Measurements from ENCODE around the gene ASAP3. TPM values are rescaled to one million over a fixed set of nuclear protein-coding genes. Genes with fewer than 3 reads are reported as not detected.

Gene ASAP3
- total RNA-seq, result 10 to 100 TPM; 33.9 to 47.1 TPM
- long read RNA-seq, full-length matches to known transcripts, result 15 of 67 reads
- long read RNA-seq, partial matches to known transcripts, result 44 of 67 reads
- long read RNA-seq, other reads (novel, unspliced or antisense), result 8 of 67 reads

DNA sequence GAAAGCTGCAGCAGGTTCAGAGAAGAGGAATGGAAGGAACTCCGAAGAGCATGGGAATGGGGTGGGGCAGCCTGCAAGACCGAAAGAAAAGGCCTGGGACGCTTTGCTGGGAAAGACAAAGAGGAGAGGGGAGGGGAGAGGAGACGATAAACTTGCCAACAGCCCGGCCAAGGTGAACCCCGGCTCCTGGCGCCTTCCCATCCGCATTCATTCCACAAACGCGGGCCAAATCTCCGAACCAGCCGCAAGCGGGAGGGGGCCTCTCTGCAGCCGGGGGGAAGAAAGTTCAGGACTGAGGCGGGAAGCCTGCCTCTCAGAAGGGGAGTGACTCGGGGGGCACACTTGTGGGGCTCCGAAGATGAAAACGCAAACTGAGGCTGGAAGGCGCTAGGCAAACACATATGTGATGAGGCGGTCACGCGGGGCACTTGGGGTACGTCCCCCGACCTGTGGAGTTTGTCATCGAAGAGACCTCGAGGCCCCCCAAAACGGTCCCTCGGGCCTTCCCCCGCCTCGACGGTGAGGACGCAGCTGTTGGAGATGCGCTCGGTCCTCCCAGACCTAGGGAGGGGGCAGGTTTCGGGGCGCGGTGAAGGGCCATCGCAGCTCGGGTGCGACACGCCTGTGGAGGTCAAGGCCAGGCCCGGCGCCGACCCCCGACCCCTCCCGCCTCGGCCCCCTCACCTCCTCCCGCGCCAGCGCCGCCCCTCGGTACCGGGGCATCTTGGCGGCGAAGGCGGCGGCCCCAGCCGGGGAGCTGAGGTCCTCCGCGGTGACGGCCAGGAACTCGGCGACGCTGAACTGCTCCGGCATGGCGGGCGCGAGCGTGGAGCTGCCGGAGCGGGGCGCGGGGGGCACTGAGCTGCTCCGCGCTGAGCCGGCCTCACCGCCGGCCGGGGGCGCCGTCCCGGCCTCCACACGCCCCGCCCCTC, at the start of gene ASAP3:
Gene ASAP3 (minus strand): TSS at position 859 of the 932 bp plus-strand sequence. CDS start 46 bp downstream, at position 813.
- intact Hi-C loops (cut with DNase I, micrococcal nuclease), result no loop called here
- ATAC-seq, result peak; percentile 22
- peak; percentile 44 to 50 for DNase-seq

DNA sequence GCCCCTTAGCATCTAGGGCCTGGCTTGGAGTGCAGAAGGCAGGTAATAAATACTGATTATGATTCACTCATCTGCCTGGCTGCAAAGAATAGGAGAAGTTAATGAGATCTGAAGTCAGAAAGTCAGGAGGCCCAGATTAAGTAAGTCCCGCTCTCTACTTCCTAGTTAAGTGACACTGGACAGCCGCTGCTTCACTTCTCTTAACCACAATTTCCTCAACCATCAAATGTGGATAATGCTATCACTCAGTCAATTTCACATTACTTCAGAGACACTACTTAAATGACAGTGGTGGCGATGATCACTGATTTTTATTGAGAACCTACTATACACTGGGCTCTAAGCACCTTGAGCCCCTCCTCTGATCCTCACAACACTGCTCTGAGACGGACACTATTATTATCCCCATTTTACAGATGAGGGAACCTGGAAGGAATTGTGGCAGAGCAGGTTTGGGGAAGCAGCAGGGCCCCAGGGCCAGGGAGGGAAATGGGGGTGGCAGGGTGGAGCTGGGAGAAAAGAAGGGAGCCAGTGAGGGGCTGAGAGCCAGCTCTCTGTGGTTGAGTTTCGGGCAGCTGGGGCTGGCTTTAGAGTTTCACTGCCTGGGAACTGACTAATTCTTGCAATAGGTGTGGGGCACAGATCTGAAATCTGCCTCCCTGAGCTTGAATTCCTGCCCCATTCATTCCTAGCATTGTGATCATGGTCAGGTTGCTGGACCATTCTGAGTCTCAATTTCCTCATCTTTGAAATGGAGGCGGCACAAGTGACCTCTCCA, 49.5 kb upstream of the ASAP3 start:
- DNase-seq (no peak), ATAC-seq (no peak)
- intact Hi-C loops (cut with DNase I, micrococcal nuclease), result no loop called here

DNA sequence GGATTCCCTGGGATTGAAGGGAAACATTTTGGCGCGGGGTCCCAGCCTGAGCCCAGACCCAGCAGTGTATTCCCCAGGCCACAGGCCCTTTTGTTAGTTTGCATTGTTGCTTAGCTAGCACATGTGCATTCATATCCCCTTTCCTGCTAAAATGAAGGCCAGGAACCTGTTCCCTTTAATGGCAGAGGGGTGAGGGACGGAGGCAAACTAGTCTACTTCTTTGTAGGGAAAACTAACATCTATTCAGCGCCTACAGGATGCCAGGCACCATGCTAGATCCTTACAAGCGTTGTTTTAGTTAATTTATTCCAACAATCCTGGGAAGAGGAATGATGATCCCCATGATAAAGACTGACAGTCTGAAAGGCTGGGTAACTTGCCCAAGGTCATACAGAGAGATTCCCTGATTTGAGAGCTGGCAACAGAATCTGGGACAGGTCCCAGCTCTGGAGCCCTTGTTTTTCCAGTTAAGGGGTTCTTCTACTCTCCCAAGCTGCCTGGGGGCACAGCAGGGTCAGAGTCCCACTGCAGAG, 47.6 kb upstream of the ASAP3 start:
- ATAC-seq (no peak), DNase-seq (no peak)
- intact Hi-C loops (cut with DNase I, micrococcal nuclease), result no loop called here

DNA sequence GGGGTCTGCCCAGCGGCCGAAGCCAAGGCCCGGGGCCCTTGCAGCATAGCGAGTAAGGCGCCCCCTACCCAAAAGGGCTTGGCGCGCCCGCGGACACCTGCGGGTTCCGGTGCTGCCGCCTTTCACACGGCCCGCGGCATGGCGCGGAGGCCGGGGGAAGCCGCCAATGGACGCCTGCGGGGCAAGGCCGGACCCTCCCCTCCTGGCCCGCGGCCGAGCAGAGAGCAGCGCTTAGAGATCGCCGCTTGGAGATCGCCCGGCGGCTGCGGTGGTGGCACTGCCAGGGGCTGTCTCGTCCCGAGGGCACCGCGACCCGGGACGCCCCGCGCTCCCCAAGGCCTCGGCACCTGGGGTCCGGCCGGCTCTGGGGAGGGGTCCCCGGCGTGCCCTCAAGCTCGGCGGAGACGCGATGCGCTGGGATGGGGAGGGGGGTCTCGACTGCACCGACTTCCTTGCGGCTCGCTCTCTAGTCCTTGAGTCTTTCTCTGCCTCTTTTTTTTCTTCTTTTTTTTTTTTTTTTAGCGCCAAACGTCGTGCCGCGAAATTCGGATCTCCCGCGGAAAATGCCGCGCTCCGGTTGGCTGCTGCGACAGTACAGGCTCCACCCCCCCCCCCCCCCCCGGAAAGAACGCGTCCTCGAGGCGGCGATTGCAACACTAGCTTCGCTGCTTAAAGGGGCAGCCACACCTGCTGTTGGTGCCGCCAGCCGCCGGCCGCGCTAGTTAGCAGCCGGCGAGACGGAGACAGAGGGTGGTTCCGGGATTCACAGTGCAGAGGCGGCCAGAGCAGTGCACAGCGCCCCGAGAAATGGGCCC, 47.0 kb upstream of the ASAP3 start, which contains the start of gene E2F2:
Gene E2F2 (minus strand): TSS at position 487 of the 815 bp plus-strand sequence. CDS start 440 bp downstream, at position 47.
- ATAC-seq (peak; percentile 53), DNase-seq (peak; percentile 87 to 90)
- intact Hi-C loops (cut with DNase I, micrococcal nuclease), result no loop called here

DNA sequence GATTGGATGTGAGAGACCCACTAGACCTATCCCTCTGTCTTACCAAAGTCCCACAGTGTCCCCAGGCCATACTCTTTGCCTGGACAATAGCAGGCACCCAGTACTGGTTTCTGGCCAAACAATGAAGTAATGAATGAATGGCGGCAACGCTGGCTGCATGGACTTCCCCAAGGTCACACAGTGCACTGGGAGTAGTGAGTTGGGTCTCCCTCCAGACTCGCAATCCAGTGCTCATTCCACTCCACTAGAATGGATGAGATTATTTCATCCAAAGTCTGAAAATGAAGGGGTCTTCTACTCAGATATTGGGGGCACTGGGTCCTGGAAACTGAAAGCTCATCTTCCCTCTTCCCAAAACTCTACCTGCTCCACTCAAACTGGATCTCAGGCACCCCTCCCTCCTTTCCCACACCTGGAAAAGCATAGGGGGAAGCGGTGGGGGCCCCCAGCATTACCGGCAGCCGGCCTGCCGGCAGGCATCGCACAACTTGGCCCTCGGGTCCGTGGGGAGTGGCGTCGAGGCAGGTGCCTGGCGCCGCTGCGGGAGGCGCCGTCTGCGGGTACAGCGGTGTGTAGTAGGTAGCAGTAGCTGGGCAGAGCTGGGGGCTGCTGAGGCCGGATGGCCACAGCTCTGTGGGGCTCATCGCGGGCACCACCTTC, 46.2 kb upstream of the ASAP3 start:
- intact Hi-C loops (cut with DNase I, micrococcal nuclease), result no loop called here
- DNase-seq (peak in 1 of 2 donors; percentile 48), ATAC-seq (peak; percentile 41)

DNA sequence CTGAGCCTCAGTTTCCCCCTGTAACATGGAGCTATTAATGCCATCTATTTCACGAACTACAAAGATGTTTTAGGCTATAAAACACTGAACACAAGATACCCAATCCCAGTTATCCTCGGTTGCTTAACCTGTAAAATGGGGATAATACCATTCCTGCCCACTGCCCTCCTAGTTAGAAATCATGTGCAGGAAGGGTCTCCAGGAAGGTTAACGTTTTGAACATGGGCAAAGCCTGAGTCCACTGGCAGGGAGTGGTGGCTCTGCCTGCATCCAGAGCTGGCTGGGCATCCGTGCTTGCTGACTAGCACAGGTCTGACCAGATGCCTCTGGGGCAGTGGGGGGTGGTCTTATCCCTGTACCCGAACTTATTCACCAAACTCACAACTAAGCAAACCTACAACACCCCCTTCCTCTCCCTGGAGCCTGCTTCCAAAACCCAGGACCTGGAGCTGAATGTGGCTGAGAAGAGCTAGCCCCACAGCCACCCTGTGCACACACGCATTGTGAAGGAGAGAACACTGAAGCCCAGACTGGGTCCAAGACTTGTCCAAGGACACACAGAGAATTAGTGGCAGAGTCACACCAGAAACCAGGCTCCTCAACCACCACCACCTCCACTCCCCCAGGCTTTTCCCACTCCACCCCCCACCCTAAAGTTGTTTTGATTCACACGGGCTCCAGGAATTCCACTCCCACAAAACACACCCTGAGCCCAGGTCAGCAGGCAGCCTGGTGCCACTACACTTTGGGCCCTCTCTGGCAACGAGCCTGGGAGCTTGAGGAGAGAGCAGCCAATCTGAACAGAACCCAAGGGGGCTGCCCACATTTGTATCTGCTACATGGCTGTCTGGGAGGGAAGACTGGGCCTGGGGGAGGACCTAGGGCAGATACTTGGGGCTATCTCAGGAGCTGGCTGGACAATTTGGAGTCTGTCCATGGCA, 45.4 kb upstream of the ASAP3 start:
- ATAC-seq, result peak; percentile 14
- DNase-seq, result peak; percentile 53 to 74
- intact Hi-C loops (cut with DNase I, micrococcal nuclease), result no loop called here

DNA sequence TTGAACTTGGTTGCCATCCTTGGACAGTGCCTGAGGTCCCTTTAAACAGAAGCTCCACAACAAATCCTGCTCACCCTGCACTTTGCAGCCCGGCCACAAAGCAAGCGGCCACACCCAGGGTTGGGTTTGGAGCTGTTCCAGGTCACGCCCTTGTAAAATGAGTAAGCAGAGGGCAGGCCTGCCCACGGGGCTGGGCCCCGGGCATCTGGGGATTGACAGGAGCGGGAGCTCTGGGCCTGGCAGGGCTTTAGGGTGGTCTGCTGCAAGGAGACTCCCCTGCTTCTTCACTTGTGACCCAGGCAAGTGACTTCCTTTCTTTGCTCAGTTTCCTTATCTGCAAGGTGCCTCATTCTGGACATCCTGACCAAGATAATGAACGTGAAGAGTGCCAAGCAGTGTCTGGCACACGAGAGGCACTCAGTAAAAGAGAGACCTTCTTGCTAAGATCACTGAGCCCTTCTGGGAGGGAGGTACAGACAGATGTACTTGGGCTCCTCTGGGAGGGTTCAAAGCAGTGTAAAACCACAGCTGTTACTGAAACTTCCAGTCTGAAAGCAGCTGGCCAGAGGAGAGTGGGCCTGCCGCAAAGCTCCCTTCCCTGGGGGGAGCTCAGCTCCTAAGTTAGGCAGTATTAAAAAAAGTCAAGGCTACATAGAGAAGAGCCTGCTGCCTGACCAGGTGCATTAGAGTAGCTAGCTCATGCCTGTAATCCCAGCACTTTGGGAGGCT, 44.4 kb upstream of the ASAP3 start:
- DNase-seq (peak; percentile 96), ATAC-seq (peak; percentile 54)
- intact Hi-C loops (cut with DNase I, micrococcal nuclease), result no loop called here

DNA sequence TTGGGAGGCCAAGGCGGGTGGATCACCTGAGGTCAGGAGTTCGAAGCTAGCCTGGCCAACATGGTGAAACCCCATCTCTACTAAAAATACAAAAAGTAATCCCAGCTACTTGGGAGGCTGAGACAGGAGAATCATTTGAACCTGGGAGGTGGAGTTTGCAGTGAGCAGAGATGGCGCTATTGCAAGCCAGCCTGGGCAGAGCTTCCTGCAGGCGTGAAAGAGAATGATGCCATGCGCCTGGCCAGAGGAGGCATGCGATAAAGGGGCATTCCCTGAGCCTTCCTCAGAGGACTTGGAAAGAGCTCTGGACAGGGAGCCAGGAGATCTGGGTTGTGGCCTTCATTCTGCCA, 43.9 kb upstream of the ASAP3 start:
- DNase-seq (no peak), ATAC-seq (peak; percentile 1)
- intact Hi-C loops (cut with DNase I, micrococcal nuclease), result no loop called here

DNA sequence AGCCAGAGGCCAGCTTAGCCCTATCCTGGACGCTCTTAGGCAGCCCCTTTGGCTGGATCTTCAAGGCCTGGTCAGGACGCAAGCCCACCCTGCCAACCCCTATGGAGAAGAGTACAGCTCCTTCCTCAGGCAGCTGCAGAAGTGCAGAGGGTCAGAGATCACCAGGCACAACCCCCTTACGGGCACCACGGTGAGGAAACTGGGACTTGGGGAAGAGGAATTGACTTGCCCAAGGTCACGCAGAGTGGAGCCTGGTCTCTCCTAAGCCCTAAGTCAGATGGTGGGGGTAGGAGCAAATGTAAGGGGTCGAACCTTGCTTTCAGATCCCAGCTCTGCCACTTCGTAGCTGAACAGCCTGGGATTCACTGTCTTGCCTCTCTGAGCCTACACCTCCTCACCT, 43.4 kb upstream of the ASAP3 start:
- intact Hi-C loops (cut with DNase I, micrococcal nuclease), result no loop called here
- ATAC-seq (no peak), DNase-seq (no peak)

DNA sequence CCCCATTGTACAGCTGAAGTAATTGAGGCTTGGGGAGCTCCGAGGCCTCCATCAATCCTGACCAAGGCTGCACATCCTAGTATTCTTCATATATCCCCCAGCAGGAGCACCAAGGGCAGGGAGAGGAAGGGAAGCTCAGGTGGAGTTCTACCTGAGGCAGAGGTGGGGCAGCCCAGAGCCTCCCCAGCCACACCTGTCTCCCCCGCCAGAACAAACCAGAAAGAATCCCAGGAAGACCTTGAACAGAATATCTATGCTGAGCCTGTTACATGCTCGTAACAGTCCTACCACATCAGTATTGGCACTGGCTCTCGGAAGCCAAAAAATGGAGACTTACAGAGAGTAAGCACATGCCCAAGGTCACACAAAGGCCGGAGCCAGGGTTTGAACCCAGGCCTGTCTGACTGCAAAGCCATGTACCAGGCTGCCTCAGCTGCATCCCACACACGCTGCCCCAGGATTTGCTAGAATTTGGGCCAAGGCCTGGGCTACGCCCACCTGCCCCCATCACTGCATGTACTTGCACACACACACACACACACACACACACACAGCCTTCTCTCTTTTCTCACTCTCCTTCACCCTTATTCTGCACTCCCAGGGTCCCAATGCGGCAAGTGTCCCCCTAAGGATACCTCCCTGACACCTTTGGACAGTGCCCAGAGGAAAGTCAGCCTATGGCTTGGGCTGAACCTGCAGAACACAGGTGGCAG, 42.5 kb upstream of the ASAP3 start:
- DNase-seq (peak in 1 of 2 donors; percentile 56), ATAC-seq (peak; percentile 5)
- intact Hi-C loops (cut with DNase I, micrococcal nuclease), result no loop called here

DNA sequence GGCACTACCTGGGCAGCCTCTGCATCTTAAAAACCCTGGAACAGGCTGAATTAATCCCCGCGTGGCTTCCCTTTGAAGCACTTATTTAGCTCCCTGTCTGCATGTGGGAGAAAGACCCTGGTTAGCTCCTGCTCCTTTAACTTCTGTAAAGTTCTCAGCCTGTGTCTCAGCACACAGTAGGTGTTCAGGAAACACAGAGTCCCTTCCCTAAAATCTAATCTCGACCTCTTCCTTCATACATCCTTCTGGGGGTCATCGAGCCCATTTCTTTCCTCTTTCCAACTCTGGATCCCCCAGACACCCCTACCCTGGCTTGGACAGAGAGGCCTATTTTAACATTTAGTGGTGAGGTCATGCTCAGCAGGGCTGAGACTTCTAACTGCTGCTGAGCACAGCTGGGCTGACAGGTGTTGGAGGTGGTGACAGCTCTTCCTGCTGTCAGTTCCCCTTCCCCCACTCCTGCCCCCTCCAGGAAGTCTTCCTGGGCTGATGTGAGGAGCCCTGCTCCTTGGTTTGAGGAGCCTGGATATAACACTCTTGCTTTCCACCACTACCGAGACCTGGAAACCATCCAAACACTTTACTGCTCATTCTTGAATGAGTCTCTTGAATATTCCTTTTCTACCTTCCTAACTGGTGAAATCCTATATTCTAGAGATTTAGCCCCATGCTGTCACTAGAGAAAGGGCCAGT, 41.7 kb upstream of the ASAP3 start:
- intact Hi-C loops (cut with DNase I, micrococcal nuclease), result no loop called here
- ATAC-seq, result peak; percentile 6
- DNase-seq, result peak; percentile 59 to 71

DNA sequence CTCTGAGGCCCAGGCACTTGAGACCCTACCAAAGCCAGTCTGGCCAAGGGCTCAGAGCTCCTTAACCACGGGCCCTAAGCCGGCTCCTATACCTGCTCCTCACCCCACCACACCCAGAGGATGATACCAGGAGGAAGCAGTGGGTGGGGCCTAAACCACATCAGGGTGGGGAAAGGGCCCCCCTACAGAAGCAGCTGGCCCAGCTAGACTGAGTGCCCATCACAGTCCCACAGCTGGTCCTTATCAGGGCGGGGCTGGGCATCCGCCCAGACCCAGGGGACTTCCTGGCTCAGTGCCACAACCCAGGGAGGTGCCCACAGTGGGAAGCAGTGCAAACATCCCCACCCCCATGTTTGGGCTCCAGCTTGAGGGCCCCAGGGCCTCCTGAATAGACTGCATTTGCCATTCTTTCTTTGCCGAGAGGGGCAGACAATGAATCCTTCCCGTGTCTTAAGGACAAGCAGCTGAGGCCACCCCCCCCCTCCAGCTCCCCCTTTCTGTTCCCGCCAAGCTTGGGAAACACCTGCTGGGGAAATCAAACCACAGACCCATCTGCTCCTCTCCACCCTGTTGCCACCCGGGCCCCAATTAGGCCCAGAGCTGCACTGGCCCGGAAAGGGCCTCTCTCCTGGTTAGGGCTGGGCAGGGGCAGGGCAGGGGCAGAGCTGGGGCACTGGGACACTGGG, 40.9 kb upstream of the ASAP3 start:
- intact Hi-C loops (cut with DNase I, micrococcal nuclease), result no loop called here
- DNase-seq (peak; percentile 91), ATAC-seq (peak; percentile 68)

DNA sequence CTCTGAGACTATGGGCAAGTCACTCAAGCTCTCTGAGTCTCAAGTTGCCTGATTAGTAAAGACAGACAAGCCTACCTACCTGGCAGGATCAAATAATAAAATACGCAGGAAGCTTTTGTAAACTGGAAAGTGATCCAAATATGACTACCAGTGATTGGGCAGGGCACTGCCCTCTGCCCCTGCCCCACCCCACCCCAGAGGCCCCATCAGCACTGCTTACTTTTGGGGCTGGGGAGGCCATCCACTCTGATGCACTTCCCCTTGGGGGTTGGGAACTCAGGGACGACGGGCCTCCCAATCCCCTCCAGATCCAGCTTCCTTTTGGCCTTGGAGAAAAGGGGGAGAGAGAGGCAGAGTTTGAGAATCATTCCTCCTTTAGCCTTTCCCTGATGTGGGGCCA, 40.2 kb upstream of the ASAP3 start:
- ATAC-seq (peak; percentile 57), DNase-seq (peak; percentile 61 to 70)
- intact Hi-C loops (cut with DNase I, micrococcal nuclease), result no loop called here

DNA sequence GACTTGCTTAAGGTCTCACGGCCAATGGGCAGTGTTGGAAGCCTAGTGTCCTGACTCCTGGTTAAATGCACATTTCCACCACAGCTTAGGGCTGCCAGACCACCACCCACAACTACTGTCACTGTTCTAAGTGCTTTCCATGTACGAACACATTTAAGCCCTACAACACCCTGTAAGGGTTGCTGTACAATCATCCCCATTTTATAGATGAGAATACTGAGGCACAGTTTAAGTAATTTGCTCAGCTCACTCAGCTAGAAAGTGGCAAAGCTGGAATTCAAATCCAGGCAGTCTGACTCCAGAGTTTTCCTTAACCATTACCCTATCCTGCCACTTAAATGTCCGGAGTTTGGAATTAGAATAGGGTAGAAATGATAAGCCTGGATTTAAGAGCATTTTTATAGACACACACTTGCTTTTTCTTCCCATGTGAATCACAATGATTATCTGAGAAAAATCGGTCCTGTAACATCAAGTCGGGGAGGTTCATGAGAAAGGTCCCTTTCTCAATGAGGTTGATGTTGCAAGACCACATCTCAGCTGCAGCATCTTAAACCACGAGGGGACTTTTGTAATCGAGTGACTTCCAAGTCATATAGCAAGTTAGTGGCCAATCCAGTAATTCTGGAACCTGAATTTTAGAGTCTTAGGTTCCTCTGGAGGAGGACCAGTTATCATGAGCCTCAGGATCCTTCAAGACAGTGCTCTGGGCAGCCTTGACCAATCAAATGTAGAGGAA, 38.4 kb upstream of the ASAP3 start:
- intact Hi-C loops (cut with DNase I, micrococcal nuclease), result no loop called here
- ATAC-seq (no peak), DNase-seq (no peak)
